ENCODE data around the gene FOXO3. TPM values are rescaled to one million over a fixed set of nuclear protein-coding genes. Genes with fewer than 3 reads are reported as not detected.

Gene FOXO3
- total RNA-seq, 2 experiments from 2014 or later = 19.1 to 19.3 TPM

GRCh38 chr6:108582618-108583017 lies 21.9 kb downstream of the FOXO3 start:
- DNase-seq = no peak
- H3K9me3 Mint-ChIP-seq = no peaks in the 10 kb centered on the region
- H3K36me3 Mint-ChIP-seq (ENCODE audit: low read depth) = peaks cover 19% of the 10 kb centered on the region
- no peaks in the 10 kb centered on the region for H3K27me3 Mint-ChIP-seq
- ChIA-PET CTCF (no interaction called here), POLR2A (interaction anchor here (1.3 kb wide), 1 partner anchor 10 kb away, joined by 3 read pairs; no protein-coding TSS in a partner anchor)
- H3K4me3 Mint-ChIP-seq = no peak overlapping the region
- H3K4me1 Mint-ChIP-seq = peaks cover 27% of the 10 kb centered on the region
- H3K27ac Mint-ChIP-seq = no peak overlapping the region

- Mint-ChIP-seq H3K4me1 (peaks cover 41% of the 10 kb centered on the region), H3K4me3 (no peak overlapping the region), H3K36me3 (ENCODE audit: low read depth) (peaks cover 6% of the 10 kb centered on the region), H3K27me3 (no peaks in the 10 kb centered on the region), H3K27ac (no peak overlapping the region), H3K9me3 (no peaks in the 10 kb centered on the region)
- DNase-seq = no peak
- CTCF ChIA-PET = no interaction called here
- POLR2A ChIA-PET = no interaction called here
These were observed 23.6 kb downstream of the FOXO3 start for GRCh38 chr6:108584323-108584722.

GRCh38 chr6:108585359-108585758 lies 24.6 kb downstream of the FOXO3 start:
- Mint-ChIP-seq H3K27me3 (no peaks in the 10 kb centered on the region), H3K36me3 (ENCODE audit: low read depth) (peaks cover 4% of the 10 kb centered on the region), H3K4me3 (no peak overlapping the region), H3K9me3 (no peaks in the 10 kb centered on the region), H3K4me1 (peaks cover 48% of the 10 kb centered on the region), H3K27ac (no peak overlapping the region)
- ChIA-PET POLR2A (no interaction called here), CTCF (no interaction called here)
- no peak for DNase-seq

- H3K27ac Mint-ChIP-seq = no peak overlapping the region
- ChIA-PET POLR2A (no interaction called here), CTCF (no interaction called here)
- H3K9me3 Mint-ChIP-seq = no peaks in the 10 kb centered on the region
- no peaks in the 10 kb centered on the region for H3K27me3 Mint-ChIP-seq
- H3K4me1 Mint-ChIP-seq = peaks cover 43% of the 10 kb centered on the region
- peaks cover 3% of the 10 kb centered on the region for H3K36me3 Mint-ChIP-seq (ENCODE audit: low read depth)
- DNase-seq = no peak
- H3K4me3 Mint-ChIP-seq = no peak overlapping the region
These were observed 25.3 kb downstream of the FOXO3 start for GRCh38 chr6:108585921-108586536.

- H3K4me1 Mint-ChIP-seq = peaks cover 45% of the 10 kb centered on the region
- POLR2A ChIA-PET = interaction anchor here (0.7 kb wide), 1 partner anchor 12 kb away, joined by 4 read pairs; no protein-coding TSS in a partner anchor
- no peak overlapping the region for H3K4me3 Mint-ChIP-seq
- H3K27me3 Mint-ChIP-seq = no peaks in the 10 kb centered on the region
- H3K9me3 Mint-ChIP-seq = no peaks in the 10 kb centered on the region
- DNase-seq = no peak
- no peaks in the 10 kb centered on the region for H3K36me3 Mint-ChIP-seq (ENCODE audit: low read depth)
- CTCF ChIA-PET = interaction anchor here (1.3 kb wide), 1 partner anchor 10 kb away, joined by 4 read pairs; no protein-coding TSS in a partner anchor
- no peak overlapping the region for H3K27ac Mint-ChIP-seq
These were observed 26.7 kb downstream of the FOXO3 start for GRCh38 chr6:108587258-108588059.

GRCh38 chr6:108588586-108588985 lies 27.9 kb downstream of the FOXO3 start:
- ChIA-PET POLR2A (interaction anchor here (1.1 to 1.4 kb wide), 2 partner anchors 8 kb away, joined by 3 to 4 read pairs; no protein-coding TSS in a partner anchor), CTCF (interaction anchor here (0.5 to 1.3 kb wide), 2 partner anchors 8 to 29 kb away, joined by 3 to 4 read pairs; no protein-coding TSS in a partner anchor)
- peak; percentile 20 for DNase-seq
- Mint-ChIP-seq H3K27me3 (no peaks in the 10 kb centered on the region), H3K4me3 (no peak overlapping the region), H3K4me1 (peaks cover 45% of the 10 kb centered on the region), H3K27ac (peak overlapping the region; percentile 58), H3K9me3 (no peaks in the 10 kb centered on the region), H3K36me3 (ENCODE audit: low read depth) (peaks cover 6% of the 10 kb centered on the region)

GRCh38 chr6:108589244-108589791 lies 28.6 kb downstream of the FOXO3 start:
- H3K4me3 Mint-ChIP-seq = no peak overlapping the region
- H3K36me3 Mint-ChIP-seq (ENCODE audit: low read depth) = peaks cover 6% of the 10 kb centered on the region
- ChIA-PET POLR2A (interaction anchor here (1.1 to 1.4 kb wide), 2 partner anchors 8 to 9 kb away, joined by 3 to 4 read pairs; no protein-coding TSS in a partner anchor), CTCF (interaction anchor here (0.7 kb wide), 1 partner anchor 121 kb away, joined by 3 read pairs; no protein-coding TSS in a partner anchor)
- DNase-seq = no peak
- no peaks in the 10 kb centered on the region for H3K9me3 Mint-ChIP-seq
- peaks cover 48% of the 10 kb centered on the region for H3K4me1 Mint-ChIP-seq
- no peak overlapping the region for H3K27ac Mint-ChIP-seq
- H3K27me3 Mint-ChIP-seq = no peaks in the 10 kb centered on the region

- H3K4me3 Mint-ChIP-seq = no peak overlapping the region
- no peaks in the 10 kb centered on the region for H3K27me3 Mint-ChIP-seq
- H3K27ac Mint-ChIP-seq = no peak overlapping the region
- ChIA-PET CTCF (no interaction called here), POLR2A (no interaction called here)
- peaks cover 8% of the 10 kb centered on the region for H3K36me3 Mint-ChIP-seq (ENCODE audit: low read depth)
- H3K4me1 Mint-ChIP-seq = peaks cover 51% of the 10 kb centered on the region
- DNase-seq = no peak
- no peaks in the 10 kb centered on the region for H3K9me3 Mint-ChIP-seq
These were observed 30.5 kb downstream of the FOXO3 start for GRCh38 chr6:108591040-108591816.

GRCh38 chr6:108592371-108593337 lies 31.9 kb downstream of the FOXO3 start:
- Mint-ChIP-seq H3K27ac (peak overlapping the region; percentile 13), H3K9me3 (no peaks in the 10 kb centered on the region)
- POLR2A ChIA-PET = interaction anchor here (0.9 kb wide), 2 partner anchors 10 to 27 kb away, joined by 3 read pairs; no protein-coding TSS in a partner anchor

GRCh38 chr6:108594151-108594550 lies 33.4 kb downstream of the FOXO3 start:
- Mint-ChIP-seq H3K27ac (no peak overlapping the region), H3K27me3 (no peaks in the 10 kb centered on the region), H3K36me3 (ENCODE audit: low read depth) (peaks cover 8% of the 10 kb centered on the region), H3K4me1 (peaks cover 58% of the 10 kb centered on the region), H3K9me3 (no peaks in the 10 kb centered on the region), H3K4me3 (no peak overlapping the region)
- DNase-seq = no peak
- ChIA-PET POLR2A (no interaction called here), CTCF (interaction anchor here (0.7 to 1.5 kb wide), 2 partner anchors 103 to 120 kb away, joined by 3 to 4 read pairs; no protein-coding TSS in a partner anchor)

More at GRCh38 chr6:108592371-108593337, 31.9 kb downstream of the FOXO3 start:
- DNase-seq = peak; percentile 70
- Mint-ChIP-seq H3K36me3 (ENCODE audit: low read depth) (peaks cover 8% of the 10 kb centered on the region), H3K4me3 (no peak overlapping the region), H3K27me3 (no peaks in the 10 kb centered on the region), H3K4me1 (peaks cover 59% of the 10 kb centered on the region)
- CTCF ChIA-PET = interaction anchor here (0.6 to 1.5 kb wide), 2 partner anchors 122 to 746 kb away, joined by 3 read pairs; no protein-coding TSS in a partner anchor

- DNase-seq = no peak
- Mint-ChIP-seq H3K36me3 (ENCODE audit: low read depth) (peaks cover 8% of the 10 kb centered on the region), H3K4me1 (peaks cover 56% of the 10 kb centered on the region), H3K9me3 (no peaks in the 10 kb centered on the region), H3K27ac (no peak overlapping the region), H3K4me3 (no peak overlapping the region), H3K27me3 (no peaks in the 10 kb centered on the region)
- ChIA-PET CTCF (no interaction called here), POLR2A (no interaction called here)
These were observed 33.9 kb downstream of the FOXO3 start for GRCh38 chr6:108594640-108595039.

All from activated CD4-positive, alpha-beta memory T cell treated with anti-CD3 and anti-CD28 coated beads, Interleukin-2, amount 10 ng/mL, durations not matched to agents 7 days and 5 days (primary cell).